ENCODE measurements around the gene DCBLD2.
"Not testable (repeated sequence)": the region's sequence is repeated elsewhere in the genome, so short reads cannot be mapped to it uniquely, and the experiment has no call there.

The DCBLD2 gene

GRCh38 chr3:98890965-98891910, 10.3 kb downstream of the DCBLD2 start:
- DNase-seq, result no peak

GRCh38 chr3:98890181-98890835, 11.2 kb downstream of the DCBLD2 start:
- no peak for DNase-seq

DNA sequence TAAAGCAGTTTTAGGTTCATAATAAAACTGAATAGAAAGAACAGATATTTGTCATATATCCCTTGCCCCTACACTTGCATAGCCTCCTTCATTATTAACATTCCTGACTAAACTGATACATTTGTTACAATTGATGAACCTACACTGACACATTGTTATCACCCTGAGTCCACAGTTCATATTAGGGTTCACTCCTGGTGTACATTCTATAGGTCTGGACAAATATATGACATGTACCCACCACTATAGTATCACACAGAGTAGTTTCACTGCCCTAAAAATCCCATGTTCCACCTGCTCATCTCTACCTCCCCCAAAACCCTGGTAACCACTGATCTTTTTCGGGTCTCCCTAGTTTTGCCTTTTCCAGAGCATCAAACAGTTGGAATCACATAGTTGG, 13.8 kb downstream of the DCBLD2 start:
- no peak for DNase-seq

DNA sequence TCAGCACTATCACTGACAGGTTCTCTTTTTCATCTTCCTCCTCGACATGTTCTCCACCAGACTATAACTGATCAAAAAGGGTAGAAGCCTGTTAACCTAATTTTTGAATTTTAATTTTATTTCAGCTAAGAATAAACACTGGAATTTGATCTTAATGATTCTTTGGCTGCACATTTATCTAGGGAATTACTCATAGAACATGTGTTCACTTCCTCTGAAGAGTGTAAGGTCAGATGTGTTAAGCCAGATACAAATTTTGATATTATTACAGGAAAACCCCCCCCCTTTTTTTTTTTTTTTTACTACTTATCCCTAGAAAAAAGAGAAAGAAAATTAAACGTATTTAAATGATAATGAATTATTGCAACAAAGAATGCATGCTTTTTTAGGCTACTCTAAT, 15.0 kb downstream of the DCBLD2 start:
- no peak for DNase-seq

DNA sequence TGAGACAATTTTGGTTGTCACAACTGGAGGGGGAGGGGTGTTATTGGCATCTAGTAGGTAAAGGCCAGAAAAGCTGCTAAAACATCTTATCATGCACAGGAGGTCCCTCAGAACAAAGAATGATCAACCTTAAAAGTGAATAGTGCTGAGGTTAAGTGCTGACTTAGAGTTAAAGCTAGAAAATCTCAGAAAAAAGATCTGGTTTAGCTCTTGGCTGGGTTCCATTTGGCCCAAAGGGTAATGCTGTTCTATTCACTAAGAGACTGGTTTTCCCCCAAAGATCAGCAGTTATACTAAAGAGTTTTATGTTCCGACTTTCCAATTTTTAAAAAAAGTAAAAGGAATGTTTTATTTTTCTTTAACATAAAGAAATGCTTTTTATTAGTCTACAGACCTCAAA, 15.6 kb downstream of the DCBLD2 start:
- DNase-seq, result no peak

GRCh38 chr3:98884675-98885371, 16.7 kb downstream of the DCBLD2 start:
- DNase-seq, result no peak

DNA sequence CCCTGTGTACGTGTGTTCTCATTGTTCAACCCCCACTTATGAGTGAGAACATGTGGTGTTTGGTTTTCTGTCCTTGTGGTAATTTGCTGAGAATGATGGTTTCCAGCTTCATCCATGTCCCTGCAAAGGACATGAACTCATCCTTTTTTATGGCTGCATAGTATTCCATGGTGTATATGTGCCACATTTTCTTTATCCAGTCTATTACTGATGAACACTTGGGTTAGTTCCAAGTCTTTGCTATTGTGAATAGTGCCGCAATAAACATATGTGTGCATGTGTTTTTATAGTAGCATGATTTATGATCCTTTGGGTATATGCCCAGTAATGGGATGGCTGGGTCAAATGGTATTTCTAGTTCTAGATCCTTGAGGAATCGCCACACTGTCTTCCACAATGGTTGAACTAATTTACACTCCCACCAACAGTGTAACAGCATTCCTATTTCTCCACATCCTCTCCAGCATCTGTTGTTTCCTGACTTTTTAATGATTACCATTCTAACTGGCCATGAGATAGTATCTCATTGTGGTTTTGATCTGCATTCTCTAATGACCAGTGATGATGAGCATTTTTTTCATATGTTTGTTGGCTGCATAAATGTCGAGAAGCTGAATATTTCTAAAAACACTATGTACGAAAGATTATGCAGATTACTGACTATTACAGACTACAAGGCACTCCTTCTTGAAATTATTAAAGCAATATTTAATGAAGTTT, 18.7 kb downstream of the DCBLD2 start:
- not testable (repeated sequence) for DNase-seq

DNA sequence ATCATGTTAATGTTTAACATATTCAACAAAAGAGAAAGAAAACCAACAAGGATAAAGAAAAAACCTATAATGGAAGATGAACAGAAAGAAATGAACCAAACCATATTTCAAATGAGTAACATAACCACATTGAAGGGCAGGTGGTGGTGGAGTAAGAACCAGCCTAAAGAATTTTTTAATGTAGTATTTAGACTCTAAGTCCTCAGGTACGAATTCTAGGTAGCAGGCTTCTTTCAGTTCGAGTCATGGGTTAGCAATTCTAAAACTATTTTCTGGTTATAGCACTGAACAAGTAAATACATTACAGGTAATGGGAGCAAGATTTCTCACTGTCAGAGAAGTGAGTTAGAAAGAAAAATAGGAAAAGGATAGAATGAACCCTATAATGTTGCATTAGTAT, 24.4 kb downstream of the DCBLD2 start:
- no peak for DNase-seq

GRCh38 chr3:98875535-98875934, 26.0 kb downstream of the DCBLD2 start:
- no peak for DNase-seq

GRCh38 chr3:98874602-98875249, 26.8 kb downstream of the DCBLD2 start:
- DNase-seq, result no peak

GRCh38 chr3:98869391-98869790, 32.1 kb downstream of the DCBLD2 start:
- DNase-seq, result no peak

GRCh38 chr3:98857971-98858370, 43.5 kb downstream of the DCBLD2 start:
- DNase-seq, result not testable (repeated sequence)

GRCh38 chr3:98857258-98857657, 44.2 kb downstream of the DCBLD2 start:
- DNase-seq, result not testable (repeated sequence)

- no peak for DNase-seq
These were observed 44.8 kb downstream of the DCBLD2 start for GRCh38 chr3:98856724-98857123.

DNA sequence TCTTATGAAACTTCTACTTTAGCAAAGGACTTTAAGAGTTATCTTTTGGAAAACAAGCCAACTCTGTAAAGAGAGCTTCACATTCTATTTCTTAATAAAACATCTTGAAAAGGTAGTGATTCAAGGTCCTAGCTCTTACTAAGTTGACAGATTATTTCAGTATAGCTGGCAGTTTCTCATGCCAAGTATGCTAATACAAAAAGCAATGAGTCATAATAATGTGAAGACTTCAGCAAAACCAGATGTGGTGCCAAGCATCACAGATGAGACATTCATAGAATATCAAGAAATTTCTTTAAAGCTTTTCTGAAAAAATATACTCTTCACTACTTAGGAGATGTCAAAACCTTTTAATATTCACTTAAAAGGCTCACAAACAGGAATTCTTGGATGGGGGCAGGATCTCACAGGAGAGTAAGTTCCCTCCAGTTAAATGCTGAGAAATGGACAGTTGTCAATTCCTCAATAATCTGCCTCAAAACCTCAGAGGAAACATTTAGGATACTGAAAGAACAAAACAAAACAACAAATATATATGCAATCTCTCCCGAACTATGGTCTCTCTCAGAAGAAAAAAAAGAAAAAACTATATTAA, 45.6 kb downstream of the DCBLD2 start:
- DNase-seq, result no peak

GRCh38 chr3:98848108-98848507, 53.4 kb downstream of the DCBLD2 start:
- no peak for DNase-seq

- no peak for DNase-seq
These were observed 55.4 kb downstream of the DCBLD2 start for GRCh38 chr3:98846101-98846500.

- no peak for DNase-seq
These were observed 58.1 kb downstream of the DCBLD2 start for GRCh38 chr3:98843266-98843959.

DNA sequence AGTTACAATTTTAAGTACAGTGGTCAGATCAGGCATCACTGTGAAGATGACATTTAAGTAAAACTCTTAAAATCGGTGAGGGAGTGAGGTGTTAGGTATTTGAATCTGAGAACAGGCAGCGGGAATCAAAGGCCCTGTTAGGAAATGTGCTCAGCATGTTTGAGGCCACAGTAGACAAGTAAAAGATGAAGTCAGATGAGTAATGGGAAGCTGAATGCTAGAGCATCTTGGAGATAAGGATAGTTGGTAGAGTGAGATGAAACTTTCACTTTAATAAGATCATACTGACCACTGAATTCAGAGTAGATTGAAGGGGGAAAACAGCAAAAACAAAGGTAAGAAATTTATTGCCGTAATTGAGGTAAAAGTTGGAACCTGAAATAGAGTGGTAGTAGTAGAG, 61.6 kb downstream of the DCBLD2 start:
- no peak for DNase-seq

GRCh38 chr3:98831060-98831459, 70.4 kb downstream of the DCBLD2 start:
- not testable (repeated sequence) for DNase-seq

- DNase-seq, result no peak
These were observed 72.2 kb downstream of the DCBLD2 start for GRCh38 chr3:98829246-98829832.
